Central memory CD8-positive, alpha-beta T cell (primary cell): Measurements from ENCODE around the gene ZNF823.
"Not testable (repeated sequence)": the region's sequence is repeated elsewhere in the genome, so short reads cannot be mapped to it uniquely, and the experiment has no call there.

Experiments
- ATAC-seq: fragments of 150-1000 bp; cut with Tn5 transposase; replicated peaks from 2 replicates; pipeline ENCODE4 v1.10.0; 2022; ENCODE audit warnings: mild to moderate bottlenecking, moderate FRiP score, moderate number of reproducible peaks; ENCODE audit not compliant: poor library complexity, severe bottlenecking; ENCODE audit errors: extremely low read depth
- DNase-seq, 2 donors: peaks; one replicate each; pipeline ENCODE4 v3.0.0; 2021; ENCODE audit warnings: low spot score in 2 of 2
- H3K27ac Mint-ChIP-seq: one replicate; pipeline ENCODE4 v1.8.0; 2022; ENCODE audit warnings: low read depth, mild to moderate bottlenecking, moderate library complexity, mixed read lengths
- H3K27me3 Mint-ChIP-seq: one replicate; pipeline ENCODE4 v1.8.0; 2022; ENCODE audit warnings: mixed read lengths
- H3K36me3 Mint-ChIP-seq: one replicate; pipeline ENCODE4 v1.8.0; 2022; ENCODE audit warnings: mild to moderate bottlenecking, moderate library complexity, mixed read lengths; ENCODE audit not compliant: insufficient read depth
- H3K4me1 Mint-ChIP-seq: one replicate; pipeline ENCODE4 v1.8.0; 2022; ENCODE audit warnings: mixed read lengths
- H3K4me3 Mint-ChIP-seq: one replicate; pipeline ENCODE4 v1.8.0; 2022; ENCODE audit warnings: mild to moderate bottlenecking, moderate library complexity, mixed read lengths
- H3K9me3 Mint-ChIP-seq: one replicate; pipeline ENCODE4 v1.8.0; 2022; ENCODE audit warnings: mixed read lengths

Gene ZNF823

DNA sequence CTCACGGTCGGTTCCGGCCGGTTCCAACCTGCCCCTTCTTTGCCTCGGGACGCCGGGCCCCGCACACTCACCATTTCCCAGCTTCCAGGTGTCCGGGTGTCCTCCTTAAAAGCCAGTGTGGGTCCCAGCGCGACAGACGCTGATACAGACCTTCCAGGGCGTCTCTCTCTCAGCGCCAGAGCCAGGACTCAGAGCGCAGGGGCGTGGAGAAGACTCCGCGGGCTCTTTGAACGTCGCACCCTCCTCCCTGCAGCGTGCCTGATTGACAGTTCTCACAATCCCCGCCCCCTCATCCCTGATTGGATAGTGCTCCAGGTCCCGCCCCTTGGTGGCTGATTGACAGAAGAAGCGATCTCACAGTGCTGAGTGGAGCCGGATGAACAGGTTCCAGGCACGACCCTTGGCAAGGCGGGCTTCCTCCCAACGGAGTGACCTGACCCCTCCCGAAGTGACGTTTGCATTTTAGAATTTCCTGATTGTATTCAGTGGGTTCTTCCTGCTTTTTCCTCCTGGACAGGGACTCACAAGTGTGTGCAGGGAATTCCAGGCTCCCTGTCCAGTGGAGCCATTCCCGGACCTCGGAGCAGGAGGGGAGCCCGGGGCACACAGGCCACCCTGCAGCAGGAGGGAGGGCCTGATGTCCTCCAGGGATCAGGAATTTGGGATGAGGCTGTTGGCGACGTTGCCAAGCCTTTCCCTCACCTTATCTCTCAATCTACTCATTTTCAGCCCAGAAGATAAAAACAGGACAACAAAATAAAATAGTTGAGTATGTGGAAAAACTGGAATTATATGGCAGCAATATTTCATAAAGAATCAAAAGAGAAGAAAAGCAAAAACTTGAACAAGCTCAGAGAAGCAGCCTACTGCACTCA lies at the start of gene ZNF823:
Gene ZNF823 (minus strand): TSS at position 201 of the 875 bp plus-strand sequence. CDS start 127 bp downstream, at position 74.
- Mint-ChIP-seq H3K9me3 (no peaks in the 10 kb centered on the region), H3K36me3 (peaks cover 5% of the 10 kb centered on the region), H3K27ac (peak within 1 kb of the TSS; percentile 94), H3K4me1 (peaks cover 19% of the 10 kb centered on the region), H3K27me3 (no peaks in the 10 kb centered on the region), H3K4me3 (peak within 1 kb of the TSS; percentile 99)
- ATAC-seq (peak; percentile 99), DNase-seq (peak; percentile 94 to 96)

DNA sequence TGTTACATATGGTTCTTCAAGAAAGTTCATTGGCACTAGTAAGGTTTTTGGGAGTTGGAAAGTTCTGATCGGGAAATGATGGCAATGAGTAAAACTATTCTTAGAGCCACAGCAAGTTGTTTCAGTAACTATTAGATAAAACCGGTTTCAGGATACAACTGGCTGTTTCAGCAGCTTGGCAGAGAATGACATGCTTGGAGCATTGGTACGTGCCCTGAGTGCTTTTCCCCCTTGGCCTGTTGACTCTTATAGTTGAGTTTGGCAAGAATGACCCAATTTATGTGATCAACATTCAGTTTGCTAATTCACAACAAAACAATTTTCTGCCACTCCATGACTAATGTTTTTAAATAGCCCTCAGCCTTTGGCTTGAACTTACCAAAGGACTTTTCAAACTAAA lies 48.8 kb upstream of the ZNF823 start:
- H3K27ac Mint-ChIP-seq, result no peak overlapping the region
- peaks cover 26% of the 10 kb centered on the region for H3K9me3 Mint-ChIP-seq
- H3K27me3 Mint-ChIP-seq, result no peaks in the 10 kb centered on the region
- ATAC-seq (no peak), DNase-seq (no peak)
- H3K4me1 Mint-ChIP-seq, result no peaks in the 10 kb centered on the region
- H3K4me3 Mint-ChIP-seq, result no peak overlapping the region
- peaks cover 2% of the 10 kb centered on the region for H3K36me3 Mint-ChIP-seq

DNA sequence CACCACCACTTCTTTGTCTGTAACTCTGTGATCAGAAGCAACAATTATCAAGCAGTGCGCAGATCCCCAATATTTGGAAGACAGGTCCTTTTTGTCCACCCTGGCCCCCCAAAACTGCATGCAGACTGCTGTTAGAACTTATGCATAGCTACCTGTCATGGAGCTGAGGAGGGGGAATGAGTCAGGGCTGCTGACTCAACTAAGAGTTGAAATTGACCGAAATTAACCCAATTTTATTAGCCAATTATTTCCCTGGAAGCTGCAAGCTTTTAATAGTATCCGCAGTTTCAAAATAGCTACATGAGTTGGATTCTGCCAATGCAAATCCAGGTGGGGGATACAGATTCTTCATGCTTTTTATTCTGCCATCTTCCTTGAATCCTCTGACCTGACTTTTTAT lies 45.6 kb upstream of the ZNF823 start:
- no peak for ATAC-seq
- no peaks in the 10 kb centered on the region for H3K4me1 Mint-ChIP-seq
- H3K9me3 Mint-ChIP-seq, result peaks cover 25% of the 10 kb centered on the region
- H3K4me3 Mint-ChIP-seq, result no peak overlapping the region
- no peak overlapping the region for H3K27ac Mint-ChIP-seq
- DNase-seq, result no peak
- H3K36me3 Mint-ChIP-seq, result peaks cover 17% of the 10 kb centered on the region
- no peaks in the 10 kb centered on the region for H3K27me3 Mint-ChIP-seq

DNA sequence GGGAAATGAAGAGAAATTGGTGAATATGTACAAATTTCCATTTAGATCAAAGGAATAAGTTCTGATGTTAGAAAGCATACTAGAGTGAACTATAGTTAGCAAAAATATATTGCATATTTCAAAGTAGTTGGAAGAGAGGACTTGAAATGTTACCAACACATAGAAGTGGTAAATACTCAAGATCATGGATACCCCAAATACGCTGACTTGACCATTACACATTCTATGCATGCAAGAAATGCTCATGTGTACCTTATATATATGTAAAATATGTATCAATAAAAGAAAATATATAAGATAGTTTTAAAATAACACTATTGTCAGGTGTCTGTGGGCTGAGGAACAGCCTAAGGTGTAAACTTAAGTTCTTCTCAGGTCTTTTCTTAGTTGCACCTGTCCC lies 45.0 kb upstream of the ZNF823 start:
- H3K4me3 Mint-ChIP-seq, result no peak overlapping the region
- no peaks in the 10 kb centered on the region for H3K4me1 Mint-ChIP-seq
- H3K36me3 Mint-ChIP-seq, result peaks cover 21% of the 10 kb centered on the region
- H3K27me3 Mint-ChIP-seq, result no peaks in the 10 kb centered on the region
- H3K27ac Mint-ChIP-seq, result no peak overlapping the region
- no peak for ATAC-seq
- DNase-seq, result no peak
- H3K9me3 Mint-ChIP-seq, result peaks cover 25% of the 10 kb centered on the region

DNA sequence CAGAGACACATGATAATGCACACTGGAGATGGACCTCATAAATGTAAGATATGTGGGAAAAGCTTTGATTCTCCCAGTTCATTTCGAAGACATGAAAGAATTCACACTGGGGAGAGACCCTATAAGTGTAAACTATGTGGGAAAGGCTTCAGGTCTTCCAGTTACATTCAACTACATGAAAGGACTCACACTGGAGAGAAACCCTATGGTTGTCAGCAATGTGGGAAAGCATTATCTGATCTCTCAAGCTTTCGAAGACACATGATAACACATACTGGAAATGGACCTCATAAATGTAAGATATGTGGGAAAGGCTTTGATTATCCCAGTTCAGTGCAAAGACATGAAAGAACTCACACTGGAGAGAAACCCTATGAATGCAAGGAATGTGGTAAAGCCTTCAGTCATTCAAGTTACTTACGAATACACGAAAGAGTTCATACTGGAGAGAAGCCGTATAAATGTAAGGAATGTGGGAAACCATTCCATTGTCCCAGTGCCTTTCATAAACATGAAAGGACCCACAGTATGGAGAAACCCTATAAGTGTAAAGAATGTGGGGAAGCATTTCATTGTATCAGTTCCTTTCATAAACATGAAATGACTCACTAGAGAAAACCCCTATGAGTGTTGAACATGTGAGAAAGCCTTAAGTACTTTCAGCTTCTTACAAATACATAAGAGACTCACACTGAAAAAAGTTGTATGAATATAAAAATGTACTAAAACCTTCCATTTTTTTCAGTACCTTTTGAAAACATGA lies 42.7 kb upstream of the ZNF823 start:
- H3K4me1 Mint-ChIP-seq, result no peaks in the 10 kb centered on the region
- no peak overlapping the region for H3K4me3 Mint-ChIP-seq
- ATAC-seq (no peak), DNase-seq (no peak)
- H3K9me3 Mint-ChIP-seq, result peaks cover 25% of the 10 kb centered on the region
- H3K27me3 Mint-ChIP-seq, result no peaks in the 10 kb centered on the region
- no peak overlapping the region for H3K27ac Mint-ChIP-seq
- peaks cover 30% of the 10 kb centered on the region for H3K36me3 Mint-ChIP-seq

DNA sequence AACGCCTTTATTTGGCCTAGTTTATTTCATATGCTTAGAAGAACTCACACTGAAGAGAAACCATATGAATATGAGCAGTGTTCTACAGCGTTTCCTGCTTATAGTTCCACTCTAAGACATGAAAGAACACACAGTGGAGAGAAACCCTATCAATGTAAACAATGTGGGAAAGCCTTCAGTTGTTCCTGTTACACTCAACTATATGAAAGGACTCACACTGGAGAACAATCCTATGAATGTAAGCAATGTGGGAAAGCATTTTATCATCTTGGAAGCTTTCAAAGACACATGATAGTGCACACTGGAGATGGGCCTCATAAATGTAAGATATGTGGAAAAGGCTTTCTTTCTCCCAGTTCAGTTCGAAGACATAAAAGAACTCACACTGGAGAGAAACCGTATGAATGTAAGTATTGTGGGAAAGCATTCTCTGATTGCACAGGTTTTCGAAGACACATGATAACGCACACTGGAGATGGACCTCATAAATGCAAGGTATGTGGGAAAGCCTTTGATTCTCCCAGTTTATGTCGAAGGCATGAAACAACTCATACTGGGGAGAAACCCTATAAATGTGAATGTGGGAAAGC lies 41.8 kb upstream of the ZNF823 start:
- Mint-ChIP-seq H3K27ac (no peak overlapping the region), H3K4me3 (no peak overlapping the region)
- DNase-seq, result no peak

DNA sequence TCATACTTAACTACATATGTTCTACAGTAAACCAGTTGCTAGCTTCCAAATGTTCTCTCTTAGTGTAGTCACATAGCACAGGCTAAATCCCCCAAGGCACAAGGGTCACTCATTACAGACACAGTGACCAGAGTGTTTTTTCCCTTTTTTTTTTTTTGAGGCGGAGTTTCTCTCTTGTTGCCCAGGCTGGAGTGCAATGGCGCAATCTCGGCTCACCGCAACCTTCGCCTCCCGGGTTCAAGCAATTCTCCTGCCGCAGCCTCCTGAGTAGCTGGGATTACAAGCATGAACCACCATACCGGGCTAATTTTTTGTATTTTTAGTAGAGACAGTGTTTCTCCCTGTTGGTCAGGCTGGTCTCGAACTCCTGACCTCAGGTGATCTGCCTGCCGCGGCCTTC lies 37.9 kb upstream of the ZNF823 start:
- Mint-ChIP-seq H3K9me3 (peaks cover 40% of the 10 kb centered on the region), H3K36me3 (peaks cover 30% of the 10 kb centered on the region)
- H3K27me3 Mint-ChIP-seq, DNase-seq, H3K27ac Mint-ChIP-seq, H3K4me1 Mint-ChIP-seq, ATAC-seq, H3K4me3 Mint-ChIP-seq: not testable (repeated sequence)

More for the DNA sequence above, 41.8 kb upstream of the ZNF823 start:
- ATAC-seq, result no peak
- Mint-ChIP-seq H3K36me3 (peaks cover 30% of the 10 kb centered on the region), H3K4me1 (no peaks in the 10 kb centered on the region), H3K27me3 (no peaks in the 10 kb centered on the region), H3K9me3 (peaks cover 25% of the 10 kb centered on the region)

DNA sequence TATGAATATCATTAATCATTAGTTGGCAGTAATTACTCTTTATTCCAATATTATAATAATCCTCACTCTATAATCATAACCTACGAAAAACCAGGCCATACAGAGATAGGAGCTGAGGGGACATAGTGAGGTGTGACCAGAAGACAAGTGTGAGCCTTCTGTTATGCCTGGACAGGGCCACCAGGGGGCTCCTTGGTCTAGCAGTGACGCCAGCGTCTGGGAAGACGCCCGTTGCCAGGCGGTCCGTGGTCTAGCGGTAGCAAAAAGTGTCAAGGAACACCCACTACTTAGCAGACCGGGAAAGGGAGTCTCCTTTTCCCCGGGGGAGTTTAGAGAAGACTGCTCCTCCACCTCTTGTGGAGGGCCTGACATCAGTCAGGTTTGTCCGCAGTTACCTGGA lies 32.8 kb upstream of the ZNF823 start:
- Mint-ChIP-seq H3K4me1 (peaks cover 34% of the 10 kb centered on the region), H3K9me3 (peaks cover 25% of the 10 kb centered on the region)
- not testable (repeated sequence) for H3K27me3 Mint-ChIP-seq, DNase-seq, H3K27ac Mint-ChIP-seq, ATAC-seq, H3K4me3 Mint-ChIP-seq, H3K36me3 Mint-ChIP-seq

DNA sequence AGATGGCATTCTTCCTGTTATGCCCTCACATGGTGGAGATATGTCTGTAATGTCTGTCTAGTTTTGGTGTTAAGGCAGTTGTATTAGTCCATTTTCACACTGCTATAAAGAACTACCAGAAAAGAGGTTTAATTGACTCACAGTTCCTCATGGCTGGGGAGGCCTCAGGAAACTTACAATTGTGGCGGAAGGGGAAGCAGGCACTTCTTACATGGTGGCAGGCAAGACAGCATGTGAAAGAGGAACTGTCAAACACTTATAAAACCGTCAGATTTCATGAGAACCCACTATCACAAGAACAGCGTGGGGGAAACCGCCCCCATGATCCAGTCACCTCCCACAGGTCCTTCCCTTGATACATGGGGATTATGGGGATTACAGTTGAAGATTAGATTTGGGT lies 31.2 kb upstream of the ZNF823 start:
- Mint-ChIP-seq H3K27me3 (no peaks in the 10 kb centered on the region), H3K27ac (no peak overlapping the region), H3K36me3 (peaks cover 2% of the 10 kb centered on the region), H3K9me3 (peaks cover 25% of the 10 kb centered on the region), H3K4me1 (peaks cover 36% of the 10 kb centered on the region), H3K4me3 (no peak overlapping the region)
- DNase-seq (no peak), ATAC-seq (no peak)

DNA sequence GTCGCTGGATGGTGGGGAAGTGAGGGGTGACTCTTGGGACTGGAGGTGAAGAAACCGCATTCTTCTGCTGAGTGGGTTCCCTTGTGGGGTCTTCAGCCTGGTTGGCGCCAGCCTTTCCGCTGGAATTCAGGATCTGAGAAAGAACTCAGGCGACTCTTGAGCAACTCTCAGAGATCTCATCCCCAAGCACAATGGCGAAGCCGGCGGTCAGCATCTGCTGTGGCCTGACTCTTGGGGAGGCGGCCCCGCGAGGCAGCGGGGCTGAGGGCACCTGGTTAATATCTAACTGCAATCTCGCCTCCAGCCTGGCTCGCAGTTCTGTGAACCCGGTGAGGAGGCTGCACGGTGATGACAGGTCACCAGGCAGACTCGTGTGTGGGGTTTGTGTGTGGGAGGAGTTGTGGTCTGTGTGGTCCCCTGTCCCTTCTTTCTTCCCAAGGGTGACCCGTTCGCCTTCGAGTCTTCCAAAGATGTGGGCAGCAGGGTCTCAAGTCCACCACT lies 28.9 kb upstream of the ZNF823 start:
- peaks cover 19% of the 10 kb centered on the region for H3K9me3 Mint-ChIP-seq
- ATAC-seq, result peak; percentile 15
- peak overlapping the region; percentile 94 for H3K4me3 Mint-ChIP-seq
- no peaks in the 10 kb centered on the region for H3K27me3 Mint-ChIP-seq
- H3K36me3 Mint-ChIP-seq, result peaks cover 2% of the 10 kb centered on the region
- H3K4me1 Mint-ChIP-seq, result peaks cover 36% of the 10 kb centered on the region
- peak in 1 of 2 donors; percentile 9 for DNase-seq
- H3K27ac Mint-ChIP-seq, result peak overlapping the region; percentile 96

DNA sequence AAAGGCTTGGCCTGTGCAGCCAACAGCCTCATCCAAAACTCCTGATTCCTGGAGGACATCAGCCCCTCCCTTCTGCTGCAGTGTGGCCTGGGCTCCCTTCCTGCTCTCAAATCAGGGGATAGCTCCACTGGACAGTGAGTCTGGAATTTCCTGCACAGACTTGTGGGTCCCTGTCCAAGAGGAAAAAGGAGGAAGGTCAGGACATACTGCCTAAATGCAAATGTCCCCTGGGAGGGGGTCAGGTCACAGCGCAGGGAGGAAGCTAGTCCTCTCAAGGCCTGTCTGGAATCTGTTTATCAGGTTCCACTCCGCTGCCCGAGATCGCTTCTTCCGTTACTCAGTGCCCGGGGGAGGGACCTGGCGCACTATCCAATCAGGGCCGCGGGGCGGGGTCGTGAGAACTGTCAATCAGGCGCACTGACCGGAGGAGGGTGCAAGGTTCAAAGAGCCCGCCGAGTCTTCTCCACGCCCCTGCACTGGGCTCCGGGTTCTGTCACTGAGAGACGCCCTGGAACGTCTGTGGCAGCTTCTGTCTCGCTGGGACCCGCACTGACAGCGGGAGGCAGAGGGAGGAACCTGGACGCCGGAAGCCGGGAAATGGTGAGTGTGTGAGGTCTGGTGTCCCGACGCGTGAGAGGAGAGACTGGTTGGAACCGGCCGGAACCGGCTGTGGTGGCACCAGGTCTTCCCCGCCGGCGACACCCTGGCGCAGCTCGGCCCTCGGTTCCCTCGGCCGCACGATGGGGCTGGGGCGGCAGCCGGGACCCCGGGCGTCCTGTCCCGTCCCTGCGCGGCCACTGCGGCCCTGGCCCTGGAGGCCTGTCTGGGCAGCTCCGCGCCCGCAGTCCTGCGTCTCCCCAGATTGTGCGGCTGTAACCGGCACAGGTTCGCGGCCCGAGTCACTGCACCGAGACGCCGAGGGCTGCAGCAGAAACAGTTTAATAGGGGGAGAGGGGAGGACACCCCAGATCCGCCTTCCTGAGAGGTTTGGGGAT lies 28.1 kb upstream of the ZNF823 start, which contains the start of gene ZNF441:
Gene ZNF441 (plus strand): TSS at position 404 of the 995 bp plus-strand sequence. CDS start 194 bp downstream, at position 598.
- DNase-seq (peak; percentile 77 to 84), ATAC-seq (peak; percentile 93)
- Mint-ChIP-seq H3K4me3 (peak within 1 kb of the TSS; percentile 94), H3K9me3 (peaks cover 13% of the 10 kb centered on the region), H3K27ac (peak within 1 kb of the TSS; percentile 96), H3K36me3 (peaks cover 2% of the 10 kb centered on the region), H3K4me1 (peaks cover 31% of the 10 kb centered on the region), H3K27me3 (no peaks in the 10 kb centered on the region)
